ENCODE results near the gene STOML1.
"Not testable (repeated sequence)": the region's sequence is repeated elsewhere in the genome, so short reads cannot be mapped to it uniquely, and the experiment has no call there.

The STOML1 gene

DNA sequence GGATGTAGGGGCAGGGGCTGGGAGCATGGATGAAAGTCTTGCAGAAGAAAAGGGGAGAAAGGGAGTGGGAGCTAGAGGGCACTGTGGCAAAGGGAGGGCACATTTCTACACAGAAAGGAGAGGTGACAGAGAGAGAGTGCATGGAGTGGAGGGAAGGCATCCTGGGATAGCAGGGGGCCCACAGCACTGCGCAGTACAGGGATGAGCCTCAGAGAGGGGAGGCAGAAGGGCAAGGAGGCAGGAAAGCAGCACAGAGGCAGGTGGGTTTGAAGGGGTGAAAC is 5.4 kb downstream of the STOML1 start:
- DNase-seq: no peak

DNA sequence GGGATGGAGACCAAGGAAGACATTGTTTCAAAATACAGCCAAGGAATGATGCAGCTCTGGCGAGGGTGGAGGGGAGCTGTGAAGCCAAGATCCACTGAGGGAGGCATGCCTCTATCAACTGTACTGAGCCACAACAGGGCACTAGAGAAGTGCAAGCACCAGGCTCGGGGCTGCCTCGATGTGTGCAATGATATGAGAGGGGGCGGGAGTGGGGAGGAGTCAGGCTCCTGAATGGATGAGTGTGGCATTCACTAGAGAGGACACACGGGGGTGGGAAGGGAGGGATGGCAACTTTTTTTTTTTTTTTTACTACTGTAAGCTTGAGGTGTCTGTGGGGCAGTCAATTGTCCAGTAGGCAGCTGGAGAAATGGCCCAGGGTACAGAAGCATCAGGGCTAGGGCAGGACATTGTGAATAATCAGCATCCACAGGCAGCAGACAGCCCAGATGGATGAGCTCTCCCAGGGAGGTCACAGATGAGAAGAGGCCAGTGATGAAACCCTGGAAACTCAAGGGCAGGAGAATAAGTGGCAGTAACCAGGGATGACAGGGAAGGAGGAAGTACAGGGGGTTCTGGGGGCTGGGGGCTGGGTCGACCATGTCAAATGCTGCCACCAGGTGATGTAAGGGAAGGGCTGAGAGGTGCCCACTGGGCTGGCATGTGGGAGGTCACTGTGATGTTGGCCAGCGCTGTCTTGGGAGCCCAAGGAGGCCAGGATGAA is 5.9 kb downstream of the STOML1 start:
- DNase-seq: no peak

DNA sequence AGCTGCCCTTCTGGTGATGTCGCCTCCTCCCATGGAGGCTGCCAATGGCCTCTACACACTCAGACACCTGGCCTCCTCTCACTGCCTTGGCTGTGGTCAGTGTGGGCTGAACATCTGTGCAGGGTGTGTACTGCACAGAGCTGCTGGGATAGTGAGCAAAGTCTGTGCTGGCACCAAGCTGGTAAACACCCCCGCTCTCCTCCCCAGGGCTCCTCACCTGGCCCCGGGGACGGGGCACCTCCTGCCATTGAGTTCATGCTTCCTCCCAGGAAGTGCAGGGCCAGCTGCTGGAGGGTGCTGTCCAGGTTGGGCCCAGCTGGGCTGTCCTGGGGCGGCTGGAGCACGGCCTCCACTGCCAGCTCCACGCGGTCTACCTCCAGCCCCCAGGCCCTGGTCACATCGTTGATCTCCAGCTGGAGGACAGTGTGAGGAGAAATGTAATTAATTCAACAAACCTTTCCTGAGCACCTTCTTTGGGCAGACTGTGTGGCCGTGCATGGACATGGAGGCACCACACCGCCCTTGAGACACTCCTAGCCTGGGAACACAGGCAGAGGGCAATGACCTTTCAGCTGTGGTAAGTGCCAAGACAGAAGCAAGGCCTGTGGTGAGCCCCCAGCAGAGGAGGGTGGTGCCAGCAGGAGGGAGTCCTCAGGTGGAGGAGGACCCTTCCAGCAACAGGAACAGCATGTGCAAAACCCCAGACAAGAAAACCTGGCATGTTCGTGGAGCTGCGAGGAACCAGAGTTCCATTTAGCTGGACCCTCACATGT is 6.8 kb downstream of the STOML1 start:
- no peak for DNase-seq

DNA sequence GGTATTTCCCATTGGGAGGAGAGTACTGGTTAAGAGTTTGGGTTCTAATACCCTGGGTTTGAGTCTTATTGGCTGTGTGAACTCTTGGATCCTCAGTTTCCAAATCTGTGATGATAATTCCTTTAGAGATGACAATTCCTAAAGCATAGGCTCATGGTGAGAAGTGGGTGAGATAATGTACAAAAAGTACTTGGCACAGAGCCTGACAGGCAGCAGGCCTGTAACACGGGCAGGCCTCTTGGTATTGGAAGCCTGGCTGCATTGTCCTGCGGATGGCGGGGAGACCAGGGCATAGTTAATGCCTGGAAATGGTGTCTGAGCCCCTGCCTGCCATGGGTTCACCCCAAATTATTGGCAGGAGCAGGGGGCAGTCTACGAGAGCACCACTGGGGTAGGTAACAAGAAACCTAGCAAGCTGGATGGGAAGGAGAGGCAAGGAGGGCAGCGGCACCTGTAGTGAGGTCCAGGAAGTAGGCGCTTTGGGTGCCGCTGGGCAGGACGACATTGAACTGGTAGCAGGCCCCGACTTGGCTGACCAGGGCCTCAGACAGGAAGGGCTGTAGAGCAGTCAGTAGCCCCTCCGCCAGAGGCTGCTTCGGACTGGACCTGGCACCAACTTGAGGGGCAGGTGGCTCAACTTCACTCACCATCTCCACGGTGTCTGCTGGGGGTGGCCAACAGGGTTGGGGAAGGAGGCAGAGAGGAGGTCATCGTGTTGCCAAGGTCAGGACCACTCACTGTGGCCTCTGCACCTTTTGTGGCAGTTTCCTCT is 7.7 kb downstream of the STOML1 start:
- no peak for DNase-seq

DNA sequence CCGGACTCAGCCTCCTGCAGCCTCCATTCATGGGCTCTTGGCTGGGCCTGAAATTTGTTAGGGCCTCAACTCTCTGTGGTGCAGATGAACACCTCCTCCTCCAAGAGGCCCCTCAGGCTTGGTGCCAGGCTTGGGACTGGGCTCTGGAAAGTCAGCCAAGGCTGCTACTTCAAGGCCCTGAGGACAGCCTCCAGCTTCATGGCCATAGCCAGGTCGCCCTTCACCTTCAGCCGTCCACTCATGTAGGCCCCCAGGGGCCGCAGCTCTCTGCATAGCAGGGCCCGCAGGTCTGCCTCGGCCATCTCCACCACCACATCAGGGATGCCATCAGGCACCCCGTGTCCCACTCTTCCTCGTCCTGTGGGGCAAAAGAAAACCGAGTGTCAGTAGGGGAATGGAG is 8.3 kb downstream of the STOML1 start:
- DNase-seq: no peak

DNA sequence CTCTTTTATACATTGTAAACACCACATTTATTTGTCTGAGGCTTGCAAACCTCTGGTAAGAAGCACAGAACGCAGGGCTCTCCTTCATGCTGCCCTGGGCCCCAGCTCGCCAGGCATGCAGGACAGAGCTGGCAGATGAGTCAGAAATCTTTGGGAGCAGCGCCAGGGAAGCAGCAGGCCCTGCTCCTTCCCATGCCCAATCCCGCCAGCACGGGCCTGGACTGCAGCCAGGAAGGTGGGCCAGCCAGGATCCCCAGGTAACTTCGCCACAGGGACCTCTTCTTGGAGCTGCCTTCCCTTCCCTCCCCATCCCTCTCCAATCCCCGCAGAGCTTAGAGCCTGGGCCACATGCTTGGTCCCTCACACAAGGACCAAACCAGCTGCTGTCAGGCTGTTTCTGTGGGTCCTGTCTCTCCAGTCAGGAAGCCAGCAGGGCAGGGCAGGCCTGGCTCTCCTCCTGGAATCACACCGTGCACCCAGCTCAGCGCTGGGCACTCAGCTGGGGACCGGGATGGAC is 8.8 kb downstream of the STOML1 start:
- DNase-seq: no peak

DNA sequence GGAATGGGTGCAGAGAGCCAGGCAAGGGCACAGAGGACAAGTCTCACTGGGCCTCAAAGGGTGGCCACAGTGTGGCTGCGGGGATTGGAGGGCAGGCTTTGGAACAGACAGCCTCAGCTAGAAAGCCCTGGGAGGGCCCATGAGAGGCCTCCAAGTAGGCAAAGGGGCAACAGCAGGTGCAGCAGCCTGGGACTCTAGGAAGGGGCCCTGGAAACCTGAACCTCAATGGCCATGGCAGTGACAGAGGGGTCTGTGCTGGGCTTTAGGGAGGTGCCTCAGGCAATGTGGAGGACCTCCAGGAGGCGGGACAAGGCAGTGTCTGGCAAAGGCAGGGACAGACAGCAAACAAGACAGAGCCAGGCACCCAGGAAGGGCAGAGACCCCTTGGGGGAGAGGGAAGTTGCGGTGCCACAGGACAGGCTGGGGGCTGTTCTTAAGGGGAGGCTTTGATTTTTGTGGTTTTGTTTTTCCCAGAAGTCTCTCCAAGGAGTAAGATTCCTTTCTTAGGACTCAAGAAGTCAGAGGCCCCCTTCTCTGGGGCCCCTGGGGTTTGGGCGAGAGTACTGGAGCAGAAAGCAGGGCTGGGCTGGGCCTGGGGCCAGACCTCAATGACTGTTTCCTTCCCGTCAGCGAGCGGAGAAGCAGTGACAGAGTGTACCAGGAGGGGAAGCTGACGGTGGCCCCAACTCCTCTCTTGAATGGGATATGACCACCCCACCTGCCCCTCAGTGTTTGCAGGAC is 9.7 kb downstream of the STOML1 start:
- peak; percentile 70 for DNase-seq

DNA sequence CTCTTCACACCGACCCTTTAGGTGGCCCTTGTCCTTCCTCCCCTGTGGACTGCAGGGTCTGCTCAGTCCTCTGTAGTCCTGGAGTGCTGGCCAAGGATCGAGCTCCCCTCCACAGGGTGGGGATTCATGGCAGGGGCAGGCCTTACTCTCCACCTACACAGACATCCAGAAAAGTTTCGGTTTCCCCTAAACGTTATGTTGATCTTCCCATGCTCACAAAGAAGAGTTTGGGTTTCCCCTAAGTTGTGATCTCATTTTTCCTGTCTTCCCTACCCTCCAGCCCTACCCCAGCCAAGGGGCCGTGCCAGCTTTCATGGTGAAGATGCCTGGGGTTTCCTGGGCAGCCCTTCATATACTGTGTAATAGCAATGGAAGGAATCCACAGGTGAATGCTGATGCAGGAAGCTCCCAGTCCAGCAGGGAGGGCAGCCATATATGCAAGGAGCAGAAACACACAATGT is 10.3 kb downstream of the STOML1 start:
- DNase-seq: no peak

DNA sequence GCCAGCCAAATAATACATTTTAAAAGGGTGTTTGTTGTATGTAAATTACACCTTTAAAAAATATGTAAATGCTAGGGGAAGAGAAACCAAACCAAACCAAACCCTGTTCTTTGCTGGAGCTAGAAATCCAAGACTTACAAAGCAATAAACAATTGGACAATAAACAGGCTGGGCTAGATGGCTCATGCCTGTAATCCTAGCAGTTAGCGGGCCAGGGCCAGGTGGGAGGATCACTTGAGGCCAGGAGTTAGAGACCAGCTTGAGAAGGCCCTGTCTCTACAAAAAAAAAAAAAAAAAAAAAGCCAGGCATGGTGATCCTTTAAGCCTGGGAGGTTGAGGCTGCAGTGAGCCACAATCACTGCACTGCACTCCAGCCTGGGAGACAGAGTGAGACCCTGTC is 12.5 kb downstream of the STOML1 start:
- DNase-seq: no peak

DNA sequence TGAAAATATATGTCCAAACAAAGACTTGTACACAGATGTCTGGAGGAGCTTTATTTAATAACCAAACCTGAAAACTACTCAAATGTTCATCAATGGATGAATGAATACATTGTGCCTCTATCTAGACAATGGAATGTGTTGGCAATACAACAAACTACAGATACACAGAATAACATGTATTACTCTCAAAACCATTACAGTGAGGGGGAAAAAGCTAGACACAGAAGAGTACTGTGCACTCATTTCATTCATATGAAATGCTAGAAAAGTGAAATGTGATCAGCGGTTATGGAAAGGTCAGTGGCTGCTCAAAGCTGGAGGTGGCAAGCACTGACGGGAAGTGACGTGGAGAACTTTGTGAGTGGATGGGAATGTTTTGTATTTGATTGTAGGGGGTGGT is 13.2 kb downstream of the STOML1 start:
- DNase-seq: no peak

DNA sequence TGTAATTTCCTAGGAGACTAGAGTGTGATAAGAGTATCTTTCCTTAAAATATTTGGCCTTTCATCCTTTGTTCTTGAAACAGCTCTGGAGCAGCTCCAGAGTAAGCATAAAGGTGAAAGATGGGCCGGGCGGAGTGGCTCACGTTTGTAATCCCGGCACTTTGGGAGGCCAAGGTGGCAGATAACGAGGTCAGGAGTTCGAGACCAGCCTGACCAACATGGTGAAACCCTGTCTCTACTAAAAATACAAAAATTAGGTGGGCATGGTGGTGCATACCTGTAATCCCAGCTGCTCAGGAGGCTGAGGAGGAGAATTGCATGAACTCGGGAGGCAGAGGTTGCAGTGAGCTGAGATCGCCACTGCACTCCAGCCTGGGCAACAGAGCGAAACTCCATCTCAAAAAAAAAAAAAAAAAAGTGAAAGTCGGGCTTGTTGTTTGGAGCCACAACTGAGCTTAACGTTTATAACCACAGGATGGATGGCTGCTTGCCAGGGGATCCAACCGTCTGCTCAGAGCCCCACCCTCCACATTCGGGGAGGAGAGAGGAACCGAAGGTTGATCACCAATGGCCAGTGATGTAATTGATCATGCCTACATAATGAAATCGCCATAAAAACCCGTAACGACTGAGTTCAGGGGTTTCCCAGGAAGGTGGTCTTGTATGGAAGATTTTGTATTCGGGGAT is 16.5 kb downstream of the STOML1 start:
- DNase-seq: peak; percentile 58

DNA sequence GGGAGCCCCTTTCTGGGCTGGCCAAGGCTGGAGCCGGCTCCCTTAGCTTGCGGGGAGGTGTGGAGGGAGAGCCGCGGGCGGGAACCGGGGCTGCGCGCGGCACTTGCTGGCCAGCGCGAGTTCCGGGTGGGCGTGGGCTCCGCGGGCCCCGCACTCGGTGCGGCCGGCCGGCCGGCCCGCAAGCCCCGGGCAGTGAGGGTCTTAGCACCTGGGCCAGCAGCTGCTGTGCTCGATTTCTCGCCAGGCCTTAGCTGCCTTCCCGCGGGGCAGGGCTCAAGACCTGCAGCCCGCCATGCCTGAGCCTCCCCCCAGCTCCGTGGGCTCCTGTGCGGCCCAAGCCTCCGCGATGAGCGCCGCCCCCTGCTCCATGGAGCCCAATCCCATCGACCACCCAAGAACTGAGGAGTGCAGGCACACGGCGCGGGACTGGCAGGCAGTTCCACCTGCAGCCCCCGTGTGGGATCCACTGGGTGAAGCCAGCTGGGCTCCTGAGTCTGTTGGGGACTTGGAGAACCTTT is 18.4 kb downstream of the STOML1 start:
- DNase-seq: not testable (repeated sequence)

DNA sequence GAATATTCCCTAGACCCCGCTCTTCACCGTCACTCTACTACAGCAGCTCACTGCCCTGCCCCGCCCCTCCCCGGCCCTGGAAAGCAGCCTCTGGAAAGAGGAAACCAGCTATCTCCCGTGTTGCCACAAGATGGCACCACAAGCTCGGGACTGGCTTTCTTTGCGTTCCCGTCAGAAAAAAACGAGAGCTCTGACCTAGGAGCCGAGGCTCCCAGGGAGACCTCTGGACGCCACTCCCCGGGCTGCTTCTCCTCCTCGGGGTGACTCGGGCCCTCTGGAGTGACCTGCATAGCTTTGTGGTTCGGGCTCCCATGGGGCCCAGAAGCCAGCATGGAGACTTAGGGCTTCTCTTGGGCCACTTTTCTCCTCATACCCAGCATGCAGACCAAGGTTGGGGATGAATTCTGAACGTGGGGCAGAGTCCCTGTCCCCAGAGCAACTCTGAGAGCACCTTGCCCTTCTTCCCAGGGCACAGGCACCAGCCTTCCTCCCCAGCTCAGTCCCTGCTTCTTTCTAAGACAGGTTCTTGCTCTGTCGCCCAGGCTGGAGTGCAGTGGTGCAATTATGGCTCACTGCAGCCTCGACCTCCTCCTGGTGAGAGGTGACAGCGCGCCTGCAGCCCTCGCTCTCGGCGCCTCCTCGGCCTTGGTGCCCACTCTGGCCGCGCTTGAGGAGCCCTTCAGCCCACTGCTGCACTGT is 19.0 kb downstream of the STOML1 start:
- DNase-seq: peak; percentile 89

DNA sequence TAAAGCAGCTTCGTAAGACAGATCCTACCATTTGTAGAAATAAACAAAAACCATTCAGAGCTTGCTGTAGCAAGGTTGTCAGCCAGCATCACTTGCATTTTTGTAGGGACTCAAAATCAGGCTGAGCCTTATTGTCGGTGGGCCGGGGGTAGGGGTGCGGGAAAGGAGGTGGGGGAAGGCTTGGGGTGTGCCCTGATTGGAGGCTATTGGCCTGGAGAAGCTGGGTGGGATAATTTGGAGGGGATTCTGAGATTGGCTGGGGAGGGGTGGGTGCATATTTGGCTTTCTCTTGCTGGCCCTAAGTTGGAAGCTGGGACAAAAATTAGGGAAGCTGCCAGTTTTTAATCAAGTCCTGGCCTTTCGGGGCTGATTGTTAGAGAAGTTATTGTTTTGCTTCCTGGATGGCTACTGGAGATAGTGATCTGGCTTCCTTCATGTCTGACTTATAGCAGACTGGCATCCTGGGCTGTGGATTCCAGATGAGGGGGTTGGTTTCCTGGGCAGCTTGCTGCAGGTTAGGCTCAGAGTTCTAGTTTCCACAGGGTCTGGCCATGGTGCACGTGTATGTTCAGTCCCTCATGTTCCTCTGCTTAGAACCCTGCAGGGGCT is 22.8 kb downstream of the STOML1 start:
- no peak for DNase-seq

DNA sequence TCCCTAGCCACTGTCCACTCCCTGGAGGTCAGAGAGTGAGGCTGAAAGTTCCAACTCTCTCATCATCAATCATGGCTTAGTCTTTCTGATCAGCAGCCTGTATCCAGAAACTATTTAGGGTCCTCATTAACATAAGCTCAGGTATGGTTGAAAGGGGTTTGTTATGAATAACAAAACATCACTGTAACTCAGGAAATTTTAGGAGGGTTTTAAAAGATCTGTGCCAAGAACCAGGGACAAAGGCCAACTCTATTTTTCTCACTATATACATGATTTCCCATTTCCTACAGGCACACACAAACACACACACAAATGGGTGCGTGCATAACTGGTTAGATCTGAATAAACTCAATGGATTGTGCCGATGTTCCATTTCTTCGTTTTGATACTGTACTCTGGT is 23.6 kb downstream of the STOML1 start:
- DNase-seq: no peak

DNA sequence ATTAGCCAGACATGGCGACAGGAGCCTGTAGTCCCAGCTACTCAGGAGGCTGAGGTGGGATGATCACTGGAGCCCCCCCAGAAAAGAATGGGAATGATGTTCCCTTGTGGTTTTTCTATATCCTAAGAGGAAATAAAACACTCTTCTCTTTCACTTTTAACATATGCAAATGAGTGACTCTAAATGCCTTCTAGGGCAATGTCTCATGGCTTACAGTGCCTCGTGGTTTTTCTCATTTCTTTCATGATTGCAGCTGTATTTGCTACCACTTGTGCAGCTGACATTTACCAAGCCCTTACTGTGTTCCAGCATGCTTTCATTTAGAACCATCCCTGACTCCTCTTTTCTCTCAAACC is 26.4 kb downstream of the STOML1 start:
- DNase-seq: peak; percentile 21

DNA sequence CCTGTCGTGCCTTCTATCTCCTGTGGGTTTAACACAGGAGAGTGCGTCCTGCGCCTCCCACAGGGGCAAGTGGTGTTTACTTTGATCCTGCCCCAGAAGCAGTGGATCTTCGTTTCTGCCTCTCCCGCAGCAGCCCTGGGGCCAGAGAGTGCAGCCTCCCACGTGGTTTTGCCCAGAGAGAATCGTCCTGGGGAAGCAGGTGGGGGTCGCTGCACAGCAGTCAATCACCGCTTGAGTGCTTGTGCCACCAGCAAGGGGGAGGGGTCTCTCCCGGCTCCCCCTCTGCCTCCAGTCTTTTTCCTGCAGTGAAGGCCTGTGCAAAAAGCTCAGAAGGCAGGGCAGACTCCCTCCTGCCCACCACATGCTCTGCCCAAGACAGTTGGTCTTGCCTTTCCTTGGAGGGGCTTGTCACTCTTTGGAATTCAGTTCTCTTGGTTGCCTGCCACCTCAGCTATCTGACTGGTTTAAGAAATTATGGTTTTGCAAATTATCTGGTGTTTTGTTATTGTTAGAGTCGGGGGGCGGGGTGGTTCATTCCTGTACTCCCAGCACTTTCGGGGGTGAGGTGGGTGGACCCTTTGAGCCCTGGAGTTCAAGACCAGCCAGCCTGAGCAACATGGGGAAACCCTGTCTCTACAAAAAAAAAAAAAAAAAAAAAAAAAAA is 26.9 kb downstream of the STOML1 start:
- peak; percentile 80 for DNase-seq

DNA sequence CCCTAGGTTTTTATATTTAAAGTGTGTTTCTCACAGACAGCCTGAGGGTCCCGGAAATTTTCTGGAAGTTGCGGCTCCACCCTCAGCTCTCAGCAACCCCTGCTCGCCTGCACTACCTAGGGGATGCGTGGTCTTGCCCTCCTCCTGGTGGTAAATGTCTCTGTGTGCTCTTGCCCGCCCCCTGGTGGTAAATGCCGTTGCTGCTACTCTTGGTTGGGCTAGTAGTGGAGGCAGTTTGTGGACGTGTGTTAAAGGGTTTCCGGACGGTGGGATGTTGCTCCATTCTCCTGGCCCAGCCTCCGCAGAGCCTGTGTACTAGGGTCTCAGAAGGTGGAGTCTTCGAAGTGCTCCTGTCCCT is 27.4 kb downstream of the STOML1 start:
- peak; percentile 93 for DNase-seq

DNA sequence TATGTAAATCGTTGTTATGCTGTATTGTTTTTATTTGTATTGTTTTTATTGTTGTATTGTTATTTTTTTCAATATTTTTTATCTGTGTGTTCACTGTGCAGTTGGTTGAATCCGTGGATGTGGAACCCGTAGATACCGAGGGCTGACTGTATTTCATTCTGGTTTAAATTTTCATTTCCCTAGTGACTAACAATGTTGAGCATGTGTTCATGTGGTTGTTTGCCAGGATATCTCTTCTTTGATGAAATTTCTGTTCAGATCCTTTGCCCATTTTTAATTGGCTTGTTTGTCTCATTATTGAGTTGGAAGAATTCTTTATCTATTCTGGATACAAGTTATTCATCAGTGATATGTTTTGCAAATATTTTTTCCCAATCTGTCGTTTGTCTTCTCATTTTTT is 29.7 kb downstream of the STOML1 start:
- DNase-seq: no peak

DNA sequence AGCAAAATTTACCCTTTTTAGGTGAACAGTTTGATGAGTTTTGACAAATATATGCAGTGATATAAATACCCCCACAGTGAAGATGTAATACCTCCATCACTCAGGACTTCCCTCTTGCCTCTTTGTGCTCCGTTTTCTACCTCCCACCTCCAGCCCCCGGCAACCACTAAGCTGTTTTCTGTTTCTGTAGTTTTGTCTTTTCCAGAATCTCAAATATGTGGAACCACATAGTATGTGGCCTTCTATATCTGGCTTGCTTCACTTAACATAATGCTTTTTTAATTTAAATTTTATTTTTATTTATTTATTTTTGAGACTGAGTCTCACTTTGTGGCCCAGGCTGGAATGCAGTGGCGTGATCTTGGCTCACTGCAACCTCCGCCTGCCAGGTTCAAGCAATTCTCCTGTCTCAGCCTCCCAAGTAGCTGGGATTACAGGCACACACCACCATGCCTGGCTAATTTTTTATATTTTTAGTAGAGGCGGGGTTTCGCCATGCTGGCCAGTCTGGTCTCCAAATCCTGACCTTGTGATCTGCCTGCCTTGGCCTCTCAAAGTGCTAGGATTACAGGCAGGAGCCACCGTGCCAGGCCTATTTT is 31.5 kb downstream of the STOML1 start:
- not testable (repeated sequence) for DNase-seq
